ENCODE data around the gene RPS6KA5.
"Not testable (repeated sequence)": the region's sequence is repeated elsewhere in the genome, so short reads cannot be mapped to it uniquely, and the experiment has no call there.

The RPS6KA5 gene

DNA sequence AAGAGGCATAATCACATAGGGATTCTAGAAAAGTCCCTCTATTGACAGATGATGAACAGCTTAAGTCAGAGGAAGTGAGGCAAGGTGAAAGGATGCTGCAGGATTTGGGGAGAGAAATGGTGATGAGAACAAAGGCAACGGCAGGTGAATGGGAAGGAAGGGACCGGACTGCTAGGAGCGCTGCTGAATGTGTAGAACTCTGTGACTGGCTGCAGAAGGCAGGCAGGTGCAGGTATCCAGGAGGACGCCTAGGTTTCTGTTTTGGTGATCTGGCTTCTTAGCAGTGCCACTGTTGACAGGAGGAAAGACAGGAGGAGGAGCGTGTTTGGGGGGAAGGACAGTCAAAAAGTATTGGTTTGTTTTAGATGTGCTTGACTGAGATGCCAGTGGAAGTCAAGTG lies 185.8 kb downstream of the RPS6KA5 start:
- DNase-seq (ENCODE audit: low read depth in 2 of 2, low spot score in 1 of 2) = no peak

DNA sequence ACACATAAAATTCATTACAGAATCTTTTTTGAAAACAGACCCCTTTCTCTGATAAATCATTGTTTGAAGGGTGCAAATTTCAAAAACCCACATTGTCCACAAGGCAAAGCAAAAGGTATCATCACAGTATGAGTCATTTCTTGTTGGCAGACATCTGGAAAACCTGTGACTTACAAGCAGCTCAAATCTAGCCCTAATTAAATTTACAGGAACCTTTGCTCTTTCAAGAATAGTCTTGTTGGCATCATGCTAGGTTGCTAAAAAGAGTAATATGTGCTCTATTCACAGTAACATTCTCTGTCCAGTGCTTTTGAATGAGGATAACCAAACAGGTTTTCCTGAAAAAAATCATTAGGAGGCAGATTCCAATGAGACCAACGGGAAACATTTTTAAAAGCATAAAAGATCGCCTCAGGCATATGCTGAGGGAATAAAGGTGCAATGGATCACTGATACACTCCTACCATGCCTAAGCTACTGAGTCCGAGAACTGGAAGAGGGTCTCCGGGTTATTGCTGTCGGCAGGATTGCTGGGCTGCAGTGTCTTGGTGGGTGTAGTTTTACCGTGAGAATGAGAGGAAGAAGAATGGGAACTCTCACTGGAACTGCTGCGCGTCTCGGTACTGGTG lies 188.7 kb downstream of the RPS6KA5 start:
- no peak for DNase-seq (ENCODE audit: low read depth in 2 of 2, low spot score in 1 of 2)

DNA sequence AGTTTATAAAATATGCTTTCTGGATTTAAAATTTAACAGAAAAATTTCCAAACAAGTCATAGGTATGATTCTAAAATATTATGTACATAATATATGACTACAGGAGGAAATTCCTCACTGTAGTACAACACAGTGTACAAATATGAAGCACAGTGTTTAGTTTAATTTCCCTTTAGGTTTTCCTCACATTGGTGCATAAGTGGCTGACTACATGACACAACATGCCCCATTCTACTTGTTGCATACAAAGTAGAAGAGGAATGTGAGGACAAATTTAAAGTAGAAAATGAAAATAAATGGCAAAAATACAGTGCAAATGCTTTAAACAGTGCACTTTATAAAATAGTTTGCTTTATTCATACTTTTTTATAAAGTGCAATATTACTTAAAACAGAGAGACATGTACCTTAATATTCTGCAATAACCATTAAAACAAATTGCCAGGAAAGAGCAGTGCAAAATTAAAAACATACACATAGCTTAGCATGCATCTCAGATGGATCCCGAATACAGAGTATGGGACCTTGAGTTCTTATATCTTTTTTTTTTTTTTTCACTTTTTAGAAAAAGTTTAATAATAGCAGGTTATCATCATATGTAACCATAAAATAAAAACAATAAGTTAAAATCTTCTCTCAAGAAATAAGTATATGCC lies 189.4 kb downstream of the RPS6KA5 start:
- no peak for DNase-seq (ENCODE audit: low read depth in 2 of 2, low spot score in 1 of 2)

DNA sequence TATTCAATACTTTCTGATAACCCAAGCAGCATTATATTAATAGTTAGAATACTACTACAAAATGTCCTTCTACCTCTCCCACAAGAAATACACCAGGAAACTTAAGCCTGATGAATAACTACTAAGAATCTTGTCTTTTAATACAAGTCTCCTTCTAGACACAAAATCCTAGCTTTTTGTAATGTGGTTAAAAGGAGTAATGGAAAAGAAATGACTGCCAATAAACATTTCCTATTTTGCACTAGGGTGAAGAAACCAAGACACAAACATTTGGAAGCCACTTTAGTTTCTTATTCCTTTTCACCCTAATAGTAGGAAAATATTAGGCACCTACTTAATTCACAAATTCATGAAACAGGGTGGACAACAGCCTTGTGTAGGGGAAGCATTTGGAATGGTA lies 192.9 kb downstream of the RPS6KA5 start:
- no peak for DNase-seq (ENCODE audit: low read depth in 2 of 2, low spot score in 1 of 2)

DNA sequence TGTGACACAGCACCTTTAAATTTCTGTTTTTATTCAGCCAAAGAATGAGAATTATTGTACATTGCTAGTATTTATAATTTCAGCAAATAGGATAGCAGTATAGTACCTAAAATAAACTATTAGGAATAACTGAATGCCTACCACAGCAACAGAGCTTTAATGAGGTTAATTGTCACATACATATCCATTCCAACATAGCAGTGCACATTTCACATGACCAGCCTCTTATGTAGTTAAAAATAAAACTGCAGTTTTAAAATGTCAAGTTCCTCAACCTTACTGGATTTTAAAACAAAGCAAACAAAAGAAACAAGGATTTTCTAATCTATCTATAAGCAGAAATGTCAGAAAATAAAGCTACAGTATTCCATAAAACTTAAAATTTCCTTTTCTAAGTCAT lies 193.6 kb downstream of the RPS6KA5 start:
- no peak for DNase-seq (ENCODE audit: low read depth in 2 of 2, low spot score in 1 of 2)

DNA sequence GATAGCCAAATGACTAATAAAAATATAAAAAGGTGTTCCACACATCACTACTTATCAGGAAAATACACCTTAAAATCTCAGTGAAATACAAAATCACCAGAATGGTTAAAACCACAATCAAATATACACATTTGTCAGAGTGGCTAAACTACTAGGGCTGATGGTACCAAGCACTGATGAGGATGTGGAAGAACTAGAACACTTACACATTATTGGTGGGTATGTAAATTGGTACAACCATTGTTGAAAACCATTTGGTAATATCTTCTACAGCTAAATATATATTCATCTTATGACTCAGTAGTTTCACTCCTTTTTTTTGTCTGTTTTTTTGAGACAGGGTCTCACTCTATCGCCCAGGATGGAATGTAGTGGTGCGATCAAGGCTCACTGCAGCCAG lies 195.7 kb downstream of the RPS6KA5 start:
- DNase-seq (ENCODE audit: low read depth in 2 of 2, low spot score in 1 of 2) = no peak

DNA sequence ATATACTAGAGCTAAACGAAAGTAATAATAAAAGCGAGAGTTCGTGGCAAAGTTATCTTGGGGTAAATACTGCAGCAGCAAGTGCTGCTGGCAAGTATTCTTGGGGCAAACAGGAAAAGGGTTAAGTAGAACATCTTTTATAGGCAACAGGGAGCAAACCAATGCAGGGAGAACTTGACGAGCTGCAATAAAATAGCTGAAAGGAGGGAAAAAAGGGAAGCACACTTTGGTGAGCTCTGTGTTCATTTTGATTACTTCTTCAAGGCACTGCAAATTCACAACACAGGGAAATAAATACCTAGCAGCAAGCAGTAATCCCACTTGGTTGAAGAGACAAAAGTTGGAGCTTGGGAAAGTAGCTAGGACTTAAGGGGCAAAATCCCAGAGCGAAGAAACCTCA lies 201.9 kb downstream of the RPS6KA5 start:
- DNase-seq (ENCODE audit: low read depth in 2 of 2, low spot score in 1 of 2) = no peak

DNA sequence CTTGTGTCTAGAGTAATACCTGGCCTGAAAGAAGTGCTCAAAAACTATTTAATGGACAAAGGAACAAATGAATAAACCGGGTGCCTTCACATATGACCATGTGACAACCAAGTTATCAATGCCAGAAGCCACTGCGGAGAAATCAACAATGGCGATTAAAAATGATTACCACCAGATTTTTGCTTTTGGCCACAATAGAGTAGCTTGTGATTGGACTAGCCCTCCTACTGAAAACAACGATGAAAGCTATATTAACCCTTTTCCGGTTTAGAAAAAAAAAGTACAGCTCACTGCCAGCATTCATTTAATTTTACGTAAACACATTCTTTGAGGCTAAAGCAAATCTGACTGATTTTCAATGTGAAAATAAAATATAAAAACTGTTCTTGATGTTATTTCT lies 202.6 kb downstream of the RPS6KA5 start:
- no peak for DNase-seq (ENCODE audit: low read depth in 2 of 2, low spot score in 1 of 2)

DNA sequence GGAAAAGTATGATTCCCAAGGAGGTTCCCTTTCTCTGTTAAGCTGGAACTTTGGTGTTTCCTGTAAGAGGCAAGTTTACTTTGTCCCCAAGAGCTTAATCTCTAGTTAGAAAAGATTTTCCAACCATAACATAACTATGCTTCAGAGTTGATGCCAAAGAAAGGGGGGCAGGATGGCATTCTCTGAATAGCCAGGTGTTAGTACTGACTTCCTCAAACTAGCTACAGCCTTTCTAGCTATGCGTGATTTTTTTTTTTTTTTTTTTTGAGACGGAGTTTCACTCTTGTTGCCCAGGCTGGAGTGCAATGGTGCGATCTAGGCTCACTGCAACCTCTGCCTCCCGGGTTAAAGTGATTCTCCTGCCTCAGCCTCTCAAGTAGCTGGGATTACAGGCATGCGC lies 204.3 kb downstream of the RPS6KA5 start:
- not testable (repeated sequence) for DNase-seq (ENCODE audit: low read depth in 2 of 2, low spot score in 1 of 2)

DNA sequence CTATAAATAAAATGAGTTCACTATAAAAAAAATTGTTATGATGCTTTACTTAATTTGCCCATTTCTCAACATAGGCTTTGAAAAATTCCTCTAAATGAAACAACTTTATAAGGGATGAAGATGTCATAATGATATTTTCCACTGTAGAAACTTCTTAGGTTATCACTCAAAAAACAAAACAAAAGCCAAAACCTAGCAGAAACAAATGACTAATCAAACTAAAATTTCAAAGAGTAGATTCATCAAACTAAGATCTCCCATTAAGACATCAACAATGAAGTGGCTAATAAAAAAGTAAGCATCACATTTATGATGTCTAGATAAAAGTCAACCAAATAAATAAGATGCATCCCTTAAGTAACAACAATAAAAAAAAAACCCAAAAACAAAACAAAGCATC lies 207.3 kb downstream of the RPS6KA5 start:
- DNase-seq (ENCODE audit: low read depth in 2 of 2, low spot score in 1 of 2) = no peak

DNA sequence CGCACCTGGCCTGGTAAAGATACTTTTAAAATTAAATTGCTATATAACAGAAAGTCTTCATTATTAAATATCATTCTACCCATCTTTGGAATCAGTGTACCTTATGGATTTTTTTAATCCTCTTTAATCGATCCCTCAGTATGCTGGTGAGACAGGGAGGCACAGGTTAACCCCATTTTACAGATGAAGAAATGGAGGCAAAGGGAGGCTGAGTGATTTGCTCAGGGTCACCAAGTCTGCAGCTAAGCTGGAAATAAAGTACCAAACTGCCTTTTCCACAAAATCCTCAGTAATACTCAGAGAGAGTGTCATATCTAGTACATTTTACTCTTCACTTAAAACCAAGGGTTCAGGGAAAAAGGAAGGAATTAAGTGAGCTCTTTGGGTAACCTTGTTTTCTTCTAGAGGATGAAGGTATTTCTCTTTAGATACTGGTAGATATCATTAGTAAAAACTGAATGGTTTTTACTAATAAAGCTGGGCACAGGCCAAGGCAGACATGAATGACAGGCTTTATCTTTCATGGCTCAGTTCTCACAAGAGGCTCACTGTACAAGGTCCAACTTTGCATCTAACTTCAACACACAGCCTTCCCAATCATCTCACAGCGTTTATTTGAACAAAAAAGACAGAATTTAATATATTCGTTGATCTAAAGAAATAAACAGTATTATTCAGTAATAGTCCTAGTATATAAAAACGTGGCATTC lies 209.0 kb downstream of the RPS6KA5 start:
- DNase-seq (ENCODE audit: low read depth in 2 of 2, low spot score in 1 of 2) = no peak

DNA sequence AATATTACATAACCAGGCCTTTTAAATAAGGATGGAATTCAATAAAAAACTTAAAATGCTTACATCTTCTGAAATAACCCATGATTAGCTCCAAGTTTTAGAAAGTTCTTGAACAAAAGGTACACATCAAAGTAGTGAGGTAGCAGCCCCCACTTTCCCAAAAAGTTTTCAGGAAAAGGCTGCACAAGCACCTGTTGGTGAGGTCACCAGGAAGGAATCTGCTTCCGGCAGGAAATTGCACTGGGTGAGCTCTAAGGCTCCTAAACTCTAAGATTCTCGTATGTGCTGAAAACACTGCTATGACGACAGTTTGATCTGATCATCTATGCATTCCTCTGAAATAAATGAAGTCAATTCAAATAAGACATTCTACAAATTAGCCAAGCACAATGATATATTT lies 210.0 kb downstream of the RPS6KA5 start:
- no peak for DNase-seq (ENCODE audit: low read depth in 2 of 2, low spot score in 1 of 2)

DNA sequence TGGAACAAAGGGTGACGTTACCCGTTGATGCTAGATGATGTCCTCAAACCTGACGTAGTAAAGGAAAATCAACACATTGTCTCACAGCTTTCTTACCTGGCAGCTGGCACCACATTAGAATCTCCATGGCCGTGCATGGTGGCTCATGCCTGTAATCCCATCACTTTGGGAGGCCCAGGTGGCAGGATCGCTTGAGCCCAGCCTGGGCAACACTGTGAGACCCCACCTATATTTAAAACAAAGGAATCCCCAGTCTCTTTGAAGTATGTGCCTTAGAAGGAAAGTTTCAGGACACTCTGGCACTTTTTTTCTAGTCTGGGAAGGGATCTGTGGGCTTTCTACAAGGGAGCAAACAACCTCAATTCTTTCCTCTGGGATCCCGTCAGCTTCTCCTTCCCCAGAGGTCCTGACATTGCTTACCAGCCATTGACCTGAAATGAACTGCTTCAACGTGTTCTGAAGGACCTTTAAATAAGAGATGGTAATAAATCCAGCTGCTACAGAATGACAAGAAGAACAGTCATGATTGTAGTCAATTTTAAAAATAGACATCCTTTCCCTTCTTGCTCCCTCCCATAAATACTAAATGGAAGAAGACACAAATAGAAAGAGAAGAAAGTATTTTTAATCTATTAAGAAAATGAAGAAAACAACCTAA lies 210.5 kb downstream of the RPS6KA5 start:
- DNase-seq (ENCODE audit: low read depth in 2 of 2, low spot score in 1 of 2) = no peak

DNA sequence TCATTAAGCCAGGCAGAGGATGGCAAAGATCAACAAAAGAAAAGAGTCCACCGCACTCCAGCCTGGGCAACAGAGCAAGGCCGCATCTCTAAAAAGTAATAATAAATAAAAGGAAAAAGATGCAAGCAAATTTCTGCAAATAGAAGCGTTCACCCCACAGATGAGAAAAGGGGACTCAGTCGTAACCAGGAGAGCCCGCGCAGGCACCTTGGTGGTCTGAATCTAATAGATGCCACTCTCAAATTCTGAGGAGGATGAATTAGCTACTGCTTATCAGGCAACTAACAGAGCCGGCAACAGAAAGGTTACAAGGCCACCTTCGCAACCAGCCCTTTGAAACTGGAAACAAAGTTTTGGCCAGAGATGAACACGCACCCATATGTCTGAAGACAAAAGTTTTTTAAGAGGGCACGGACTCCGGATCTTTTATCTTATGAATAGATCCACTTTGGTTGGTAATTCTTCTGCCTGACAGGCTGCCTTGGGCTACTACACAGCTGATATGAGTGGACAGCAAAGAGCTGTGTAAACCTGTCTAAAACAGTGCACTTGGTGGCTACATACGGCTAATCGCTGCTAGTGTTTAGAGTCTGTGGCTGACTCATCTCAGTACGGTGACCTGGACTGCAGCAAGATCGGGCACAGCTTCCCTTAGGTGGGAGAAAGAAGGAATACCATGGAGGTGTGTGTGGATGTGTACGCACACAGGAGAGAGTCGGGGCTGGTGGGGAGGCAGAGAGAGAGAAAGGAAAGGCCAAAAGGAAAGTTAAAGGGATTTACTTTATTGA lies 211.3 kb downstream of the RPS6KA5 start:
- no peak for DNase-seq (ENCODE audit: low read depth in 2 of 2, low spot score in 1 of 2)

DNA sequence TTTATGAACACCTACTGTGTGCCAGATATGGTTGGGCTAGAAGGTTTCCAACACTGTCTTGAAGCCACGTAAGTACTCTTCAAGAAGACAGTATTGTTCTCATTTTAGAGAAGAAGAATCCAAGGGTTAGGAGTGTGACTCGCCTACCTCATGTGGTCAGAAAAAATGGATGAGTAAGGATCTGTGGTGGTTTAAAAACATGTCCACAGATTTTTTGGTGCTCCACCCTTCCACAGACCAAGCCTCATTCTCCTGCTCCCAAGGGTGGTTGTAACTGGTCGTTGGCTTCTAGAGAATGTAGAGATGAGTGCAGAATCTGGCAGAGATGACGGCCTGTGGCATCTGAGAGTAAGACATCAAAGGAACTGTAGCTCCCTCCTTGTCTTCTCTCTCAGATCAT lies 213.9 kb downstream of the RPS6KA5 start:
- DNase-seq (ENCODE audit: low read depth in 2 of 2, low spot score in 1 of 2) = no peak

DNA sequence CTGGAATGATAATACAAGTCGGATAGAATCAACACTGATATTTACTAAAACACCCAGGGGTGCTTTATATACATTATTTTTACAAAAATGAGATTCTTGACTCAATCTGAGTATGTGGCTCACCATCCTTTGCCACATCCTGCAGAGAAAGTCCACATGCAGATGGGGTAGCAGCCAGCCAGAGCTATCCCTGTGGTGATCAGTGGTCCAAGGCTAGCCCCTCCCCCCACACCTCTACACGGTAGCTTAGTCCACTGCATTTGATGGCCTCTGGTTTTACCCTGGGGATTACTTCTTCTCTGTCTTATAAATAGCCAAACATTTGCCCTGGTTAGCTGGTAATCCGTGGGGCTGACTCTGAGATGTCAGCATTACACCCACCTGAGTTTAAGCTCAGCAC lies 216.1 kb downstream of the RPS6KA5 start:
- DNase-seq (ENCODE audit: low read depth in 2 of 2, low spot score in 1 of 2) = no peak

DNA sequence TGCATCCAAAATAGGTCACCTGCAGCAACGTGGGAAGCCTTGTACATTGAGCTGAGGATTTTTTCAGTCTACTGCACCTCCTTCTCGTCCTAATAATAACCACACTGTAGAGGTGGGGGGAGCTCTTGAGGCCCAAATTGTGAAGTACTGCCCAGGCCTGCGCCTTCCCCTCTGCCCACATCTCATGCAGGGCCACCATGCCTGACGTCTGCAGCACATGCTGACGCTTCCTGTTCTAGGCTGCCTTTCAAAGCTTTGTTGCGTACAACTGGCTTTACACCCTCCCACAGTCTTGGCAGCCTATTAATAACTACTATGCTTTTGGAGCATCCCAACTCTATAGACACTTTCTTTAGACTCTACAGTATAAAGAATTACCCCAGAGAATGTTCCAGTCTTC lies 217.7 kb downstream of the RPS6KA5 start:
- no peak for DNase-seq (ENCODE audit: low read depth in 2 of 2, low spot score in 1 of 2)

DNA sequence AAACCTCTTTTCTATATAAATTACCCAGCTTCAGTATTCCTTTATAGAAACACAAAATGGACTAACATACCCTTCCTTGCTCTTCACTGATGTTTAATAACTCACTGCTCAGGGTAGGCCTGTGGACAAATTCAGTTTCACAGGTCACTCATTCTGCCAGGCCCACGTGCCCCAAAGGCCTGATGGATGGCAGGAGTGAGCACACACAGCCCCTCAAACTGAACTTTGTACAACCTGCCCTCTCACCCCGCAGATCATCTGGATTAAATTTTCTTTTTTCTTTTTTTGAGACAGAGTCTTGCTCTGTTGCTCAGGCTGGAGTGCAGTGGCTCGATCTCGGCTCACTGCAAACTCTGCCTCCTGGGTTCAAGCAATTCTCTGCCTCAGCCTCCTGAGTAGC lies 219.8 kb downstream of the RPS6KA5 start:
- DNase-seq (ENCODE audit: low read depth in 2 of 2, low spot score in 1 of 2) = not testable (repeated sequence)

DNA sequence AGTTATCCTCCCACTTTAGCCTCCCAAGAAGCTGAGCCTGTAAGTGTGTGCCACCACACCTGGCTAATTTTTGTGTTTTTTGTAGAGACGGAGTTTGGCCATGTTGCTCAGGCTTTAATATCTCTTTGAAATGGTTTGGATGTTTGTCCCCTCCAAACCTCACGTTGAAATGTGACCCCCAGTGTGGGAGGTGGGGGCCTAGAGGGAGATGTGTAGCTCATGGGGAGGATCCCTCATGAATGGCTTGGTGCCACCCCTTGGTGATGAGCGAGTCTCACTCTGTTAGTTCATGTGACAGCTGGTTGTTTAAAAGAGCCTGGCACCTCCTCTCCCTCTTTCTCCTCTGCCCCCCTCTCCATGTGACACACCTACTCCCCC lies 220.6 kb downstream of the RPS6KA5 start:
- no peak for DNase-seq (ENCODE audit: low read depth in 2 of 2, low spot score in 1 of 2)

DNA sequence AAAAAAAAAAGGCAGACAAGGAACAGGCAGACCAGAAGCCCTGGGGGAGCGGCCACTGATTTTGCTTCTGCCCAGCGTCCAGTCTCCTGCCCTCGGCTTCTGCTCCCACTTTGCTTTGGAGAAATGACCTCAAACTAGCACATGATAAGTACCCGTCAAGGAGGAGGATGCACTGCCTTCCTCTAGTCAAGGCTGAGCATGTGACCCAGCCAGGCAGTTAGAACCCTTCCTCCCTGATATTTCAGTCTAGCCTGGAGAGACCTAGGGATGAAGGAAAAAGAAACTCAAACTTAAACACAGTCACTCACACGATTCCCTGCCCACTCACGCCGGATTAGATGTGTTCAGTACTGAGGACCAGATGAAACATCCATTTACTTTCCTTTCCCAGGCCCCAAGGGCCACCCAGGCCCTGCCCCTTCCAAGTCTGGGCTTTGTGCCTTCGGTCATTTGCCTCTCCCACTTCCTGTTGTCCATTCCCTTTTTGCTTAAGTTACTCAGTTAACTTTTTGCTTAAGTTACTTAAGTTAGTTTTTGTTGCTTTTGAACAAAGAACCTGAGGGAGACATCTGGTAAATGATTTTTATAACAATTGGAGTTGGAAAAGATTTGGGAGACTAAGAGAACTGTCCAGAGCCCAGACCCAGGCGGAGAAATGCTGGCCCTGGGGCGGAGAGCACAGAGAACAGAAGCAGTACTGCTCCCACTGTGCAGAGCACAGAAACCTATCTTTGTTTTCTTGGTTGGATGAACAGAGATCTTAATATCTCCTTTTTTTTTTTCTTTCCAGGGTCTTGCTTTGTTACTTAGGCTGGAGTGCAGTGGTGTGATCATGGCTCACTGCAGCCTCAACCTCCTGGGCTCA lies 221.2 kb downstream of the RPS6KA5 start:
- no peak for DNase-seq (ENCODE audit: low read depth in 2 of 2, low spot score in 1 of 2)
